Measurements from ENCODE around the gene RPS6KA5. TPM values are rescaled to one million over a fixed set of nuclear protein-coding genes. Genes with fewer than 3 reads are reported as not detected.

The RPS6KA5 gene
- total and polyA plus RNA-seq, 9 of the 15 experiments (the other 6 are each of a cell fraction or from before 2014, with no cell fraction given), result 0.88 to 7.7 (median 4.7) TPM

- TF ChIP-seq CEBPZ (IDR thresholded peaks at IDR 0.05; ENCODE audit: borderline replicate concordance, low read depth, low read length), result no peak
- no peak for TF ChIP-seq ZNF717 (CRISPR knock-in tag; IDR thresholded peaks at IDR 0.05)
- TF ChIP-seq ZNF318 (IDR thresholded peaks at IDR 0.05; ENCODE audit: borderline replicate concordance in 1 of 2, low read depth in 1 of 2), result no peak
- TF ChIP-seq MAFF (IDR thresholded peaks at IDR 0.05; ENCODE audit: low read length), result no peak
- TF ChIP-seq ZNF253 (CRISPR knock-in tag; conservative IDR thresholded peaks at IDR 0.05), result no peak
- no peak for TF ChIP-seq MED1 (CRISPR knock-in tag; IDR thresholded peaks at IDR 0.05; ENCODE audit: borderline replicate concordance)
These were observed 170.0 kb downstream of the RPS6KA5 start (continued) for GRCh38 chr14:90890322-90891020.
